Measurements from ENCODE around the gene SETD3.
"Not testable (repeated sequence)": the region's sequence is repeated elsewhere in the genome, so short reads cannot be mapped to it uniquely, and the experiment has no call there.

Gene SETD3

GRCh38 chr14:99352688-99353280 is 127.9 kb downstream of the SETD3 start:
- H3K4me3 ChIP-seq (ENCODE audit: low read depth, low read length) = no peak overlapping the region
- no peak for DNase-seq (ENCODE audit: low read depth)
- TF ChIP-seq CTCF (IDR thresholded peaks at IDR 0.05; ENCODE audit: control insufficient read depth, extremely low read depth, insufficient read depth) = no peak

- TF ChIP-seq CTCF (IDR thresholded peaks at IDR 0.05; ENCODE audit: control insufficient read depth, extremely low read depth, insufficient read depth) = peak; percentile 36
- no peak overlapping the region for H3K4me3 ChIP-seq (ENCODE audit: low read depth, low read length)
- no peak for DNase-seq (ENCODE audit: low read depth)
Measured at GRCh38 chr14:99351166-99352007, 129.3 kb downstream of the SETD3 start.

GRCh38 chr14:99350751-99351150 is 129.9 kb downstream of the SETD3 start:
- no peak overlapping the region for H3K4me3 ChIP-seq (ENCODE audit: low read depth, low read length)
- no peak for TF ChIP-seq CTCF (IDR thresholded peaks at IDR 0.05; ENCODE audit: control insufficient read depth, extremely low read depth, insufficient read depth)
- DNase-seq (ENCODE audit: low read depth) = no peak

GRCh38 chr14:99349721-99350495 is 130.8 kb downstream of the SETD3 start:
- no peak overlapping the region for H3K4me3 ChIP-seq (ENCODE audit: low read depth, low read length)

GRCh38 chr14:99348816-99349614 is 131.6 kb downstream of the SETD3 start:
- H3K4me3 ChIP-seq (ENCODE audit: low read depth, low read length) = no peak overlapping the region
- DNase-seq (ENCODE audit: low read depth) = no peak
- no peak for TF ChIP-seq CTCF (IDR thresholded peaks at IDR 0.05; ENCODE audit: control insufficient read depth, extremely low read depth, insufficient read depth)

More at GRCh38 chr14:99349721-99350495, 130.8 kb downstream of the SETD3 start:
- no peak for DNase-seq (ENCODE audit: low read depth)
- no peak for TF ChIP-seq CTCF (IDR thresholded peaks at IDR 0.05; ENCODE audit: control insufficient read depth, extremely low read depth, insufficient read depth)

- H3K4me3 ChIP-seq (ENCODE audit: low read depth, low read length); DNase-seq (ENCODE audit: low read depth): not testable (repeated sequence)
Measured at GRCh38 chr14:99348231-99348630, 132.4 kb downstream of the SETD3 start.
